Loucy (cell line): ENCODE measurements around the gene TMEM43.

ENCODE experiments used
- H2AFZ ChIP-seq: fragments of 200-600 bp; sonication (generic); 2 replicates; pipeline ENCODE4 v1.6.0; 2016; ENCODE audit warnings: antibody characterized with exemption, mild to moderate bottlenecking, low read length, moderate library complexity
- H3F3A ChIP-seq: fragments of 200-600 bp; 2 replicates; pipeline ENCODE4 v1.6.0; 2016; ENCODE audit warnings: antibody characterized with exemption, low read depth, mild to moderate bottlenecking
- H3K27me3 ChIP-seq: fragments of 200-600 bp; sonication (generic); 2 replicates; pipeline ENCODE4 v1.6.1; 2014; ENCODE audit warnings: low read length, mild to moderate bottlenecking; ENCODE audit not compliant: insufficient read depth, poor library complexity, severe bottlenecking
- H3K36me3 ChIP-seq: fragments of 200-600 bp; sonication (generic); 2 replicates; pipeline ENCODE4 v1.6.1; 2016; ENCODE audit warnings: low read length; ENCODE audit not compliant: insufficient read depth
- H3K4me1 ChIP-seq: fragments of 200-600 bp; sonication (generic); 2 replicates; pipeline ENCODE4 v1.5.1; 2014; ENCODE audit warnings: low read length, mild to moderate bottlenecking; ENCODE audit not compliant: insufficient read depth, poor library complexity, severe bottlenecking
- H3K4me2 ChIP-seq: fragments of 200-600 bp; sonication (generic); 2 replicates; pipeline ENCODE4 v1.6.0; 2014; ENCODE audit warnings: antibody characterized with exemption, low read length, low read depth, mild to moderate bottlenecking; ENCODE audit not compliant: poor library complexity, severe bottlenecking
- H3K4me3 ChIP-seq: fragments of 200-600 bp; sonication (generic); 2 replicates; pipeline ENCODE4 v1.5.1; 2014; ENCODE audit warnings: low read length, mild to moderate bottlenecking, mixed read lengths; ENCODE audit not compliant: poor library complexity, severe bottlenecking
- H3K79me2 ChIP-seq: fragments of 200-600 bp; sonication (generic); 2 replicates; pipeline ENCODE4 v1.6.1; 2014; ENCODE audit warnings: low read length; ENCODE audit not compliant: insufficient read depth
- H3K9ac ChIP-seq: fragments of 200-600 bp; sonication (generic); 2 replicates; pipeline ENCODE4 v1.6.0; 2014; ENCODE audit warnings: mild to moderate bottlenecking, low read depth, low read length, moderate library complexity; ENCODE audit not compliant: poor library complexity, severe bottlenecking
- H3K9me2 ChIP-seq: fragments of 200-600 bp; sonication (generic); replicated peaks from 2 replicates; pipeline ENCODE4 v1.6.1; 2016; ENCODE audit warnings: low read depth, low read length, mixed read lengths
- H3K9me3 ChIP-seq: fragments of 200-600 bp; sonication (generic); 2 replicates; pipeline ENCODE4 v1.6.1; 2014; ENCODE audit warnings: mild to moderate bottlenecking, antibody characterized with exemption, low read length, low read depth; ENCODE audit not compliant: insufficient read depth
- H4K20me1 ChIP-seq: fragments of 200-600 bp; sonication (generic); 2 replicates; pipeline ENCODE4 v1.6.0; 2014; ENCODE audit warnings: antibody characterized with exemption, low read length, mild to moderate bottlenecking; ENCODE audit not compliant: insufficient read depth, poor library complexity, severe bottlenecking
- CTCF ChIP-seq: fragments of 200-600 bp; sonication (generic); conservative IDR thresholded peaks from 2 replicates; pipeline ENCODE4 v1.5.1; 2014; ENCODE audit warnings: mild to moderate bottlenecking, antibody characterized with exemption, low read length
- EZH2phosphoT487 ChIP-seq: fragments of 200-600 bp; IDR thresholded peaks from 2 replicates; pipeline ENCODE4 v1.6.1; 2018; ENCODE audit warnings: antibody characterized with exemption, mild to moderate bottlenecking, moderate library complexity, borderline replicate concordance

Gene TMEM43

GRCh38 chr3:14150078-14150477 lies 25.2 kb downstream of the TMEM43 start:
- no peak for TF ChIP-seq EZH2phosphoT487
- TF ChIP-seq CTCF, result no peak
- Histone ChIP-seq H3K9me2 (no peaks in the 10 kb centered on the region), H3K9ac (no peak overlapping the region), H2AFZ (no peak overlapping the region), H3K4me1 (no peaks in the 10 kb centered on the region), H4K20me1 (peaks cover under 1% of the 10 kb centered on the region), H3K27me3 (no peaks in the 10 kb centered on the region), H3K4me2 (no peak overlapping the region), H3K79me2 (no peaks in the 10 kb centered on the region), H3K36me3 (peaks cover 5% of the 10 kb centered on the region; the same call in 1 of the 2 replicates), H3K9me3 (no peaks in the 10 kb centered on the region), H3K4me3 (no peak overlapping the region), H3F3A (no peaks in the 10 kb centered on the region)

GRCh38 chr3:14150491-14151230 lies 25.8 kb downstream of the TMEM43 start:
- Histone ChIP-seq H3F3A (no peaks in the 10 kb centered on the region), H4K20me1 (no peaks in the 10 kb centered on the region), H3K9me3 (no peaks in the 10 kb centered on the region), H3K9me2 (no peaks in the 10 kb centered on the region), H3K9ac (no peak overlapping the region), H2AFZ (no peak overlapping the region), H3K79me2 (no peaks in the 10 kb centered on the region), H3K4me3 (no peak overlapping the region), H3K36me3 (peaks cover 5% of the 10 kb centered on the region; the same call in 1 of the 2 replicates), H3K27me3 (no peaks in the 10 kb centered on the region), H3K4me1 (no peaks in the 10 kb centered on the region), H3K4me2 (no peak overlapping the region)
- TF ChIP-seq EZH2phosphoT487 (no peak), CTCF (no peak)

DNA sequence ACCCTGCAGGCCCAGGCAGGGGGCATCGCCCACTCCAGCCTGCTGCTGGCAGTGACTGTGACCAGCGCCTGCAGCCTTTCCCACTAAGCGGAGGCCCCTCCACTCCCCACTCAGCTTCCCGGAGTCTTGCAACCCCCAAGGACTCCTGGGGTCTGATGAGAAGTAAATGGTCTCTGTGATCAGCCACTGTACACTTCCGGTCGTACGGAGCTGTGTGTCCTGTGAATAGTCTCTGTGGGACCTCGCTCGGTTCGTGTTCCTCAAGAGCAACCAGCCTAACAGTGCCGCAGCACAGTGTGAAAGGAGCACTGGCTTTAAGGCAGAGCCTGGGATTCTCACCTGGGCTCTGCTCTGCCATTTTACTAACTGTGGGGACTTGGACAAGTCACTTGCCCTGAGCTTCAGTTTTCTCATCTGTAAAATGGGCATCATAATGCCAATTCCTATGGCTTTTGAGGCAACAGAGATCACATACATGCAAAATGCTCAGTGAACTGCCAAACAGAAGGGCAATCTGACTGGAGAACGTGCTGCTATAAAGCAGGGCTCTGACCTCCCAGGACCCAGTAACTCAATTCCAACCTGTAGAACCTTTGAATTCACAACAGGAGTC lies 26.7 kb downstream of the TMEM43 start:
- no peak for TF ChIP-seq CTCF
- no peak for TF ChIP-seq EZH2phosphoT487
- Histone ChIP-seq H2AFZ (no peak overlapping the region), H3F3A (no peaks in the 10 kb centered on the region), H3K4me1 (no peaks in the 10 kb centered on the region), H3K36me3 (peaks cover 4% of the 10 kb centered on the region; the same call in 1 of the 2 replicates), H3K9ac (no peak overlapping the region), H3K4me2 (no peak overlapping the region), H3K27me3 (no peaks in the 10 kb centered on the region), H3K9me3 (no peaks in the 10 kb centered on the region), H3K79me2 (no peaks in the 10 kb centered on the region), H3K4me3 (no peak overlapping the region), H3K9me2 (no peaks in the 10 kb centered on the region), H4K20me1 (no peaks in the 10 kb centered on the region)
